NCI-H82 (cell line): ENCODE results near the gene TBC1D5.
"Not testable (repeated sequence)": the region's sequence is repeated elsewhere in the genome, so short reads cannot be mapped to it uniquely, and the experiment has no call there.

Source experiments
- DNase-seq: peaks from one replicate; lab custom pipeline; 2025; lab: John Stamatoyannopoulos, UW

TBC1D5 gene

GRCh38 chr3:17642474-17642873 is 100.0 kb downstream of the TBC1D5 start:
- DNase-seq: no peak

GRCh38 chr3:17640466-17640865 is 102.0 kb downstream of the TBC1D5 start:
- no peak for DNase-seq

- DNase-seq: no peak
Observed at GRCh38 chr3:17639765-17640164, 102.7 kb downstream of the TBC1D5 start.

GRCh38 chr3:17639257-17639656 is 103.2 kb downstream of the TBC1D5 start:
- no peak for DNase-seq

GRCh38 chr3:17638356-17638755 is 104.1 kb downstream of the TBC1D5 start:
- DNase-seq: no peak

- DNase-seq: not testable (repeated sequence)
Observed at GRCh38 chr3:17635675-17636074, 106.8 kb downstream of the TBC1D5 start.

GRCh38 chr3:17634964-17635363 is 107.5 kb downstream of the TBC1D5 start:
- DNase-seq: no peak

GRCh38 chr3:17634201-17634600 is 108.2 kb downstream of the TBC1D5 start:
- no peak for DNase-seq

GRCh38 chr3:17632401-17633100 is 109.9 kb downstream of the TBC1D5 start:
- DNase-seq: no peak

GRCh38 chr3:17631609-17632008 is 110.8 kb downstream of the TBC1D5 start:
- peak; percentile 8 for DNase-seq

GRCh38 chr3:17629400-17629799 is 113.0 kb downstream of the TBC1D5 start:
- DNase-seq: no peak

GRCh38 chr3:17626395-17626794 is 116.0 kb downstream of the TBC1D5 start:
- no peak for DNase-seq

GRCh38 chr3:17625133-17625532 is 117.3 kb downstream of the TBC1D5 start:
- no peak for DNase-seq

- no peak for DNase-seq
Observed at GRCh38 chr3:17623464-17623863, 119.0 kb downstream of the TBC1D5 start.

GRCh38 chr3:17619968-17620367 is 122.5 kb downstream of the TBC1D5 start:
- no peak for DNase-seq

GRCh38 chr3:17613017-17613416 is 129.4 kb downstream of the TBC1D5 start:
- DNase-seq: not testable (repeated sequence)

GRCh38 chr3:17607905-17608304 is 134.5 kb downstream of the TBC1D5 start:
- DNase-seq: no peak

GRCh38 chr3:17605934-17606333 is 136.5 kb downstream of the TBC1D5 start:
- DNase-seq: no peak

GRCh38 chr3:17605032-17605431 is 137.4 kb downstream of the TBC1D5 start:
- DNase-seq: no peak

GRCh38 chr3:17602126-17602525 is 140.3 kb downstream of the TBC1D5 start:
- no peak for DNase-seq

- no peak for DNase-seq
Observed at GRCh38 chr3:17592956-17593355, 149.5 kb downstream of the TBC1D5 start.

- no peak for DNase-seq
Observed at GRCh38 chr3:17590465-17590864, 152.0 kb downstream of the TBC1D5 start.

GRCh38 chr3:17589888-17590287 is 152.5 kb downstream of the TBC1D5 start:
- DNase-seq: no peak

GRCh38 chr3:17588422-17588821 is 154.0 kb downstream of the TBC1D5 start:
- no peak for DNase-seq
